ENCODE measurements around the gene TRPC3.
A peak's percentile ranks its signal among the peaks of the same experiment; 100 is the strongest.

Gene TRPC3

DNA sequence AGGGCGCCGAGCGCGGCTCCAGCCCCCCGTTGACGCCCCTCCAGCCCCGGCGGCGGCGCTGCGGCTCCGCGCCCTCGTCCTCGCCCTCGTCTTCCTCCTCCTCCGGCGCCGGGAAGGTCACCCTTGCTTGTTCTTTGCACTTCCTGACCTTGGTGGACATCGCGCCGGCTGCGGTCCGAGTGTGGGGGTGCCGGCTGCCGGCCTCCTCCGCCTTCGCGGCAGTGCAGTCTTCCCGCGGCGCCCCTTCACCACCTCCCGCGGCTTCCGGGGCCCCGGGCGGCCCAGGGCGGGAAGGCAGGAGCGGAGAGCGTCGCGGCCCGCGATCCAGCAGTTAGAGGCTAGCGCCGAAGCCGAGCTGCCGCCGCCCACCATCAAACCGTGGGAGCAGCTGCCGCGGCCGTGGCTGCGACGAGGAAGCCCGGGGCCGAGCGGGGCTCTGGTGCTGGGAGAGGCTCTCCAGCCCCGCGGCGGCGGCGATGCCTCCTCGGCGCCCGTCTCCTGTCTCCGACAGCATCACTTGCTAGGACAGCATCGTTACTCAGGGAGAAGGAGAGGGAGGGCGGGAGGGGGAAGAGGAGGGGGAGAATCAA, at the start of gene TRPC3:
TSS of gene TRPC3 (minus strand) at position 540 of the 590 bp plus-strand sequence. CDS start at position 160, 380 bp downstream.
- Mint-ChIP-seq H3K27me3 (peaks cover 31% of the 10 kb centered on the region), H3K4me1 (peaks cover 14% of the 10 kb centered on the region), H3K9me3 (no peaks in the 10 kb centered on the region), H3K36me3 (no peaks in the 10 kb centered on the region), H3K27ac (no peak within 1 kb of the TSS), H3K4me3 (peak within 1 kb of the TSS; percentile 93)

DNA sequence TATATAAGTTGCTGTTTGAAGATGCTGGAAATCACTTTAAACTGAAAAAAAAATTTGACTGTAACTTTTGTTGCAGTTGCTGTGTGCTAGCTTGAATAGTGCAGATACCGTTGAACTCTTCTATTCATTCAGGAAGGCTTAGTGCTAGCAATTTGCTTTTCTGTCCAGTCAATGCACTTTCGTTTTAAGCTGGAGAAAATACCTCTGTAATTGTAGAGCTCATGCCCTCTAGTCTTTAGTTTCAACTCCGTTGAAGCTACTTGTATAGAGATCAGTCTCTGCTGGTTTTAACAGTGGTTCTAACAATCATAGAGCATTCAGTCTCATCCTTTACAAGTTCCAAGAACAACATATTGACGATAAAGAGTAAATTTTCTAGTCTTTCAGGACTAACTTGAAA, 49.0 kb upstream of the TRPC3 start:
- Mint-ChIP-seq H3K4me1 (no peaks in the 10 kb centered on the region), H3K9me3 (no peaks in the 10 kb centered on the region), H3K27me3 (peaks cover 9% of the 10 kb centered on the region), H3K36me3 (no peaks in the 10 kb centered on the region), H3K27ac (no peak overlapping the region), H3K4me3 (no peak overlapping the region)

DNA sequence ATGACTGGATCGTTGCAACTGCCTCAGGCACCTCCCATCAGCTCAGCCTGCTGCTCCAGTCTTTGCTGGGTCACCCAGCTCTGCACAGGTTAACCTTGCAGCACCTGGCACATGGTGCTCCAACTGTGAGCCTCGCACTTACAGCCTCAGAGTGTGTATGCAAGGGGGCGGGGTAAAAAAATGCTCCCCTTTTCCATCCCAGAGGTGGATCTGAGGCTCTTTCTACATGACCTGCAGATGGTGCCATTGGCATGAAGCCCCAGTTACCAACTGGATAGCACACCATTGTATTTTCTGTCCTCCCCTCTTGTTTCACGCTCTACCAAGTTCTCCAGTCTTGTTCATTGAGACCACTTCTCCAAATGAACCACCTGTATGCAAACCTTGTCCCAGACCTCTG, 46.2 kb upstream of the TRPC3 start:
- no peaks in the 10 kb centered on the region for H3K4me1 Mint-ChIP-seq
- H3K4me3 Mint-ChIP-seq = no peak overlapping the region
- H3K27ac Mint-ChIP-seq = no peak overlapping the region
- H3K9me3 Mint-ChIP-seq = no peaks in the 10 kb centered on the region
- H3K27me3 Mint-ChIP-seq = peaks cover 10% of the 10 kb centered on the region
- H3K36me3 Mint-ChIP-seq = no peaks in the 10 kb centered on the region

DNA sequence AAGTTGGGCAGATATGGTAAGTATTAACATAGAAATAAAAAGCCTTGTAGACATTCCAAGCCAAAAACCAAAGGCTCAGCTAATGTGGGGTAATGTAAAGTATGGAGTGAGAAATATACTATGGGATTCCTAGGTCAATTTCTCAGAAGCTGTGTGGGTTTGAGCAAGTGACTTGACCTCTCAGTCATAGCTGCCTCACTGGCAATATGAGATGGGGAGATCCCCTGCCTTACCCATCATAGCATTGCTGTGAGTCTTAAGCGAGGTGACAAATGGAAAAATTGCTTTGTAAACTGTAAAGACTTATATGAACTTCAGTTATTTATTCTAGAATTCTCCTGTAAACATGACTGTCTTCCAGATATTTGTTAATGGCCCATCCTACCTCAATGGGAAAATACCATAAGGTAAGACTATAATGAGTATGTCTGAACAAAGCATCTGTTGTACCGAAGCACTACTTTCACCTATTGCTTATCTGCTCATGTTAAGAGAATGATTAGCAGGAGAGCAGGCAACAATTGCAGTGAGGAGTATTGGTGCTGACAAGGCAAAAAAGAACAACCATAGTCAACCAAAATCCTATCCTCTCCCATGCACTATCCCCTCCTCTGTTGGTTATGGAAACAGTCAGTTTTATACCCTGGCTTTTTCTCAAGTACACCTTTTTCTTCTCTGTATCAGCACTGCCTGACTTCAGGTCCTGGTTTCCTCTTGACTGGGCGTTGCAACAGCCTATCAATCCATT, 44.1 kb upstream of the TRPC3 start:
- Mint-ChIP-seq H3K27ac (no peak overlapping the region), H3K4me1 (no peaks in the 10 kb centered on the region), H3K36me3 (no peaks in the 10 kb centered on the region), H3K27me3 (peaks cover 10% of the 10 kb centered on the region), H3K9me3 (no peaks in the 10 kb centered on the region), H3K4me3 (no peak overlapping the region)

DNA sequence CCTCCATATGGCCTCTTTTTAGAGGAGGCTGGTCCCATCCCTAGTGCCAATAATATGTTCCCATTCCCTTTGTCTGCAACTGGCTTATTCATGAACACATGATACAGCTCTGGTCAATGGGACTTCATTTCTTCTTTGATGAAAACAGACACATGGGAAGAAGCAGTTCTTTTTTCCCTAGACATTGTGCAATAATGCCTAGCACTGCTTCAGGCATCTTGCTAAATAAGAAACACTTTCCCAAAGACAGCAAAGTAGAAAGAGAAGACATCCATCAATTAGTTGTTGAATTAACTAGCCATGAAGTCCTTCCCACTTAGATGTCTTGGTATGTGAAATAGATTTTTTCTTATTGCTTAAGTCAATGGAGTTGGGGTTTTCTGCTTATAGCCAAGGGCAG, 40.1 kb upstream of the TRPC3 start:
- Mint-ChIP-seq H3K27ac (no peak overlapping the region), H3K4me1 (no peaks in the 10 kb centered on the region), H3K36me3 (no peaks in the 10 kb centered on the region), H3K9me3 (no peaks in the 10 kb centered on the region), H3K27me3 (peaks cover 11% of the 10 kb centered on the region), H3K4me3 (no peak overlapping the region)

DNA sequence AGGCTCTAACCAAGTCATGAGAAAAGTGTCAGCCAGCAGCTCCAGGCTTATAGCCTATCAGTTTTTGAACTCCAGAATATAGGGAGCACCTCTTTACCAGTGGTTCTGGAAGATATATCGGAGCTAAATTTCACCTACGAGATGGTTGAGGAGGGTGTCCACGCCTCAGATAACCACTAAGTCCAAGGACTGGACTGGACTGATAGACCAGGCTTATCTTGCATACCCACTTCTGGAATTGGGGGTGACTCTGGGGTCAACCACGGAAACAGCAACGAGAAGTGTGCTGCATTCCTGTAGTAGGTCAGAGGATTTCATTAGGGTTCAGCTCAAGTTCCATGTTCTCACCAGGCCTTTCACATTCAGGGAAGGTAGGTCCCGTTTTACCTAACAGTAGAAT, 38.6 kb upstream of the TRPC3 start:
- Mint-ChIP-seq H3K27me3 (peaks cover 11% of the 10 kb centered on the region), H3K36me3 (no peaks in the 10 kb centered on the region), H3K27ac (no peak overlapping the region), H3K9me3 (no peaks in the 10 kb centered on the region), H3K4me1 (no peaks in the 10 kb centered on the region), H3K4me3 (no peak overlapping the region)

DNA sequence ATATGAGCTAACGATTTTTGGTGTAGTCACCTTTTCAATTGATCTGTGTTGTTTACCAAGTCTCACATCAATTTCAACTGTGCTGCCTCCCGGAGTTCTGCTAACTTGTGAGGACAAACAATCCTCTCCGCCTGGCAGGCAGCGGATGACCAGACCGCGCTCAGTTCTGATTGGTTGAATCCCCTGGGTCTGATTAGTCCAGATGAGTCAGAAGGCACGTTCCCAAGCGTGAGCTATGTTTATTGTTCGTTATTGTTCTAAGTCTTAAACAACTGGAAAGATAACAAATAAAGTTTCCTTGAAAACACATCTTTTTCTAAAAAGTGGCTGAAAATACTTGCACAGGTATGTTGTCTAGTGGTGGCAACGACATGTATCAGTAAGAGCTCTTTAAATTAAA, 37.9 kb upstream of the TRPC3 start:
- Mint-ChIP-seq H3K36me3 (no peaks in the 10 kb centered on the region), H3K27ac (no peak overlapping the region), H3K9me3 (no peaks in the 10 kb centered on the region), H3K4me3 (no peak overlapping the region), H3K4me1 (no peaks in the 10 kb centered on the region), H3K27me3 (peaks cover 11% of the 10 kb centered on the region)

DNA sequence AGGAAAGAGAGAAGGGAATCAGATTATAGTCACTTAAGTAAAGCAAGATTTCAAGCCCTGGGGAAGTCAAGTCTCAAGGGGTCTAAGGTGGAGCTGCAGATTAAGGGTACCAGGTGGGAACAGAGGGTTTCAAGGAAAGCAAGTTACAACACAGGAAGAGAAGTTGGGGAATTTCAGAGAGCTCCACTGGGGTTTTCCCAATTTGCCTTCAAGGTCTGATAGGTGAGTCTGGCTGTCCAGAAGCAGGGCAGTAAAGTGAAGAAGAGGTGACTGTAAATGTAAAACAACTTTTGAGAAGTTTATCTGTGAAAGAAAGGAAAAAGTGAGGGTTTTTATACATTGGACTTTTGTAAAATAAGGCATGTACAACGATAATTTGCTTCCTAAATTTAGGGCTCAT, 37.1 kb upstream of the TRPC3 start:
- no peaks in the 10 kb centered on the region for H3K9me3 Mint-ChIP-seq
- H3K36me3 Mint-ChIP-seq = no peaks in the 10 kb centered on the region
- H3K4me1 Mint-ChIP-seq = no peaks in the 10 kb centered on the region
- no peak overlapping the region for H3K27ac Mint-ChIP-seq
- H3K27me3 Mint-ChIP-seq = peaks cover 10% of the 10 kb centered on the region
- no peak overlapping the region for H3K4me3 Mint-ChIP-seq

DNA sequence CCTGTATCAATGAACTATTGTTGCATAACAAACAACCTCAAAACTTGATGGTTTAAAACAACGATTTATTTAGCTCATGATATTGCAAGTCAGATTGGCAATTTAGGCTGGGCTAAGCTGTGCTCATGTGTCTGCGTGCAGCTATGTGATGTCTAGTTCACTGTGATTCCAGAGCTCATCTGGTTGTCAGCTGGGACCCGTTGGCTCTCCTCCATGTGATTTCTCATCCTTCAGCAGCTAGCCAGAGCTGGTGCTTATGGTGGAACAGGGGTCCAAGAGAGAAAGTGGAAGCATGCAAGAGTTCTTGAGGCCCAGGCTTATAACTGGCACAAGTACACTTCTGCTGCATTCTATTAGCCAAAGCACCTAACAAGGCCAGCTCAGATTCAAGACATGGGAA, 28.8 kb upstream of the TRPC3 start:
- no peak overlapping the region for H3K4me3 Mint-ChIP-seq
- peaks cover 14% of the 10 kb centered on the region for H3K4me1 Mint-ChIP-seq
- no peaks in the 10 kb centered on the region for H3K9me3 Mint-ChIP-seq
- no peak overlapping the region for H3K27ac Mint-ChIP-seq
- no peaks in the 10 kb centered on the region for H3K36me3 Mint-ChIP-seq
- H3K27me3 Mint-ChIP-seq = peaks cover 4% of the 10 kb centered on the region

DNA sequence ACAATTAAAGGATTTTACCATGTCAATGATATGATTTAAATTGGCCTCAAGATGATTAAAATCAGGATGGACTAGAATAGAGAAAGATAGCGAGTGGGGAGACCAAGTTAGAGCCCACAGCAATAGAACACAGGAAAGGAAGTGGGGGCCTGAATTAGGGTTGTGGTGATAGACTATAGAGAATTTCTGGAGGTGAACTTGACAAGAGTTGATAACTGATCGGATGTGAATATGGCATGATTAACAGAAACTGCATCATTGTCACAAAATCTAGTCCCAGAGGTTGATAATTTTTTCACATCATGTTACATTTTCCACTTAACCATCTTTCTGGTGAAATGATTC, 26.3 kb upstream of the TRPC3 start:
- peak overlapping the region; percentile 79 for H3K27ac Mint-ChIP-seq
- H3K4me3 Mint-ChIP-seq = peak overlapping the region; percentile 37
- no peaks in the 10 kb centered on the region for H3K36me3 Mint-ChIP-seq
- H3K4me1 Mint-ChIP-seq = peaks cover 14% of the 10 kb centered on the region
- peaks cover 2% of the 10 kb centered on the region for H3K27me3 Mint-ChIP-seq
- no peaks in the 10 kb centered on the region for H3K9me3 Mint-ChIP-seq

DNA sequence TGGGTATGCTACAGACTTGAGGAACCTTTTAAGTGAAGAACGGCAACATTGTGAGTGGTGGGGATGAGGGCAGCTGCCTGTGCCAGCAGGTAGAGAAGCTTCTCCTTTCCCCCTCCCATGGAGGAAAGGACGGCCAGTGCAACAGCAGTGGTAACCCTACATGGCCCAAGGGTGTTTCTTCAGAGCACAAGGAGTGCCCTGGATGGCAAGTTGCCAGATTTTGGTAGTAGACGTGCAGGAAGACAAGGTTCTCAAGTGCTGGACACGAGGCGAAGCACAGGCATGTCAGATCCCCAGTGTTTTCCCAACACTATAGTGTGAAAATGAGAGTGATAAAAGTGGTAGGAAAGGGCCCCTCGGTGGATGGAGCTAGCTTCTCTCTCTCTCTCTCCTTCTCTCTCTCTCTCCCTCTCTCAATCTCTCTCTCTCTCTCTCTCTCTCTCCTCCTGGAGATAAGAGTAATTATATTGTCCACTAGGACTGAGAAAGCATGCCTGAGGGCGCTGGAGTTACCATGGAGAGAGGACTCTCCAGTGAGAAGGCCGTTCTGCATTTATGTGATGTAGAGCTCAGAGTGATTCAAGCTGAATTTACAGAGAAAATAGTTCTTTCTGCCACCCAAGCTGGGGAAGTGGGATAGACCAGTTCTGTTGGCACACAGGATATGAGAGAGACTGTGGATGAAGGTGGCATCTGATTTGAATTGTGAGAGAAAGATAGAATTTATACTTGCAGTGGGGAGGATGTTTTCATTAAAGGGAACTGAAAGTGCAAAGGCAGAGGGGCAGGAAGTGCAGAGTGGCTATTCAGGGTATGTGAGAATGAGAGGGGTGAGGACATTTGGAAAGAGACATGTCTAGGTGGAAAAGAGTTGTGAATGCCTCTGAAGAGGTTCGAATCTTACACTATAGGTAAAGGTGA, 25.7 kb upstream of the TRPC3 start:
- no peaks in the 10 kb centered on the region for H3K36me3 Mint-ChIP-seq
- H3K4me1 Mint-ChIP-seq = peaks cover 14% of the 10 kb centered on the region
- no peaks in the 10 kb centered on the region for H3K9me3 Mint-ChIP-seq
- peak overlapping the region; percentile 79 for H3K27ac Mint-ChIP-seq
- peak overlapping the region; percentile 37 for H3K4me3 Mint-ChIP-seq
- peaks cover 2% of the 10 kb centered on the region for H3K27me3 Mint-ChIP-seq

DNA sequence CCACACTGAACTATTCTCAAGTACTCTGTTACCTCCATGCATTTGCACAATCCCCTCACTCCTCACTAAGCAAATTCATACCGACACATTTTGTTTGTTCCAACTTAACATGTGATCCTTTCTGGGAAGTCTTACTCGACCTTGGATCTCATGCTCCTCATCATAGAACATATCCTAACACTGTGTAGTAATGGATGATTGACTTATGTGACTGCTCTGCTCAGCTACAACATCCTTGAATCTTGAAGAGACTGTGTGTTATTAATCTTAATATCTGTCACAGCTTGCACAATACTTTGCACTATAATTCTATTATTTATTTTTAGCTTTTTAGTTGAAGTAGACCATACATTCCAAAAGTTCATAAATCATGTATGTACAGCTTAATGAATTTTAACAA, 23.9 kb upstream of the TRPC3 start:
- Mint-ChIP-seq H3K4me1 (peaks cover 14% of the 10 kb centered on the region), H3K4me3 (no peak overlapping the region), H3K36me3 (no peaks in the 10 kb centered on the region), H3K27me3 (peaks cover 5% of the 10 kb centered on the region), H3K9me3 (no peaks in the 10 kb centered on the region), H3K27ac (no peak overlapping the region)

DNA sequence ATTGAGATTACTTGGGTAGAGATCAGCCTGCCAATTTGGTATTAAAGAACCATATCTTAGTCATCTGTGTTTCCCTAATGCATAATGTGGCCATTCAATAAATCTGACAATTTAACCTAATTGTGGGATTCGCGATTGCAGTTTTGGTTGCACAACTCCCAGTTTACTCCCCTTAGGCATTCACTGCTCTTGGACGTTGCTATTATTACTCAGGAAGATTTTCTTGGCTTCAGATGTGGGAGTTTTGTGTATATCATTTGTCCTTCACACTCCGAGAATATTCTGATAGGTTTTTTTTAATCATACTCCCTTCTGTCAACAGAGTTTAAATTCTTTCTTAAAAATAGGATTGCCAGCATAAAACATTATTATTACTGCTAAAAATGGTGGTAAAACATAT, 22.0 kb upstream of the TRPC3 start:
- H3K27ac Mint-ChIP-seq = no peak overlapping the region
- no peaks in the 10 kb centered on the region for H3K36me3 Mint-ChIP-seq
- H3K4me1 Mint-ChIP-seq = peaks cover 14% of the 10 kb centered on the region
- H3K27me3 Mint-ChIP-seq = peaks cover 8% of the 10 kb centered on the region
- no peaks in the 10 kb centered on the region for H3K9me3 Mint-ChIP-seq
- H3K4me3 Mint-ChIP-seq = no peak overlapping the region

DNA sequence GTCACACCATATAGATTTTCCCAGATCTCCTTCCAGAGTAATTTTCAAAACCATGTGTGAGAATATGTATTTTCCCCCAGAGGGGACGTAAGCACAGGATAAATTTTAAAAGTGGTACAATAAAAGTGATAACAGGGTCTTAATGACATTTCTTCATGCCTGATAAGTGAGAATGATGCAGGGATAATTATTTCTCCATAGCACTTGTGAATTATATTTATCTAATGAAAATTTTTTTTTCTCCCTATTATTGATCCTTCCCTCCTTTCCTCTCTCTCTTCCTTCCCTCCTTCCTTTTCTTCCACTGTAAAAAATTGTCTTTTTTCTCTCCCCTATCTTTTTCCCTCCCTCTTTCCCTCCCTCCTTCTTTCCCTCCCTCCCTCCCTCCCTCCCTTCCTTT, 17.0 kb upstream of the TRPC3 start:
- H3K27ac Mint-ChIP-seq = no peak overlapping the region
- H3K27me3 Mint-ChIP-seq = peaks cover 19% of the 10 kb centered on the region
- H3K36me3 Mint-ChIP-seq = no peaks in the 10 kb centered on the region
- no peak overlapping the region for H3K4me3 Mint-ChIP-seq
- no peaks in the 10 kb centered on the region for H3K9me3 Mint-ChIP-seq
- no peaks in the 10 kb centered on the region for H3K4me1 Mint-ChIP-seq

DNA sequence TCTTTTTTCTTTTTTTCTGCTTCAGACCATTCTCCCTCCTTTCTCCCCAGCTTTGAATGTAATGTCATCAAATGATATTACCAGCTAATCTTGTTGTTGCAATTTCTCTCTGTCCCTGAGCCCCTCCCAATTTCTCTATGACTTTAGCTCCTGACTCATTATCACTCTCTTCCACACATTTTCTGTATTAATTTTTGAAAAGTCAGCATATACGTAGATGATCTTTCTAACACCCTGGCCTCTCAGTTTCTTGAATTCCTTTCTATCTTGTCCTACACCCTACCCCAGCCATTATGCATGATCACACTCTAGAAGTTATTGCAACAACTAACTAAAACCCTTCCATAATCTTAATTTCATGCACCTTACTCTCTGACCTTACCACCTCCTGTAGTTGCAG, 13.1 kb upstream of the TRPC3 start:
- Mint-ChIP-seq H3K4me1 (no peaks in the 10 kb centered on the region), H3K4me3 (no peak overlapping the region), H3K36me3 (no peaks in the 10 kb centered on the region)

DNA sequence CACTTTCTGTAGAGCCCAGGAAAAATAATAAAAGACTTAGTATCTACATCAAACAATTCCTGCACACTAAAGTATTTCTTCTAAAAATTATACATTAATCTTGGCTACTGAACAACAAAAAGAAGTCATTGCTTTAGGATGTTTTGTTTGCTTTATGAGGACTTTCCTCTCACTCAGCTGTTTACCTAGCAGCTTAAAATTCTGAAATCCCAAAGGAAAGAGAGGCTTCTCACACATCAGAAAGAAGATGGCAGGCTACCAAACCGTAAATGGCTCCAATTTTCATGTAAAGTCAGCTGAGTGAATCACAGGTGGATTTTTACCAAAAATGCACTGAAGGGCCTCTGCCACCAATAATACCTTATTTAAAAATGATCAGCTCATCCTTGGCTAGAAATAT, 9.0 kb upstream of the TRPC3 start:
- H3K36me3 Mint-ChIP-seq = no peaks in the 10 kb centered on the region
- no peak overlapping the region for H3K27ac Mint-ChIP-seq
- no peak overlapping the region for H3K4me3 Mint-ChIP-seq
- no peaks in the 10 kb centered on the region for H3K9me3 Mint-ChIP-seq
- H3K4me1 Mint-ChIP-seq = no peaks in the 10 kb centered on the region
- peaks cover 7% of the 10 kb centered on the region for H3K27me3 Mint-ChIP-seq

More for the DNA sequence above, 13.1 kb upstream of the TRPC3 start:
- H3K9me3 Mint-ChIP-seq = no peaks in the 10 kb centered on the region
- no peak overlapping the region for H3K27ac Mint-ChIP-seq
- H3K27me3 Mint-ChIP-seq = peaks cover 11% of the 10 kb centered on the region

All from activated naive CD4-positive, alpha-beta T cell treated with anti-CD3 and anti-CD28 coated beads, Interleukin-2, amount 50 U/mL, for 24 hours (primary cell).